H9 (cell line): ENCODE results near the gene BCAS2. TPM values are rescaled to one million over a fixed set of nuclear protein-coding genes. Genes with fewer than 3 reads are reported as not detected.

Experiments used
- DNase-seq: peaks from one replicate; pipeline ENCODE4 v3.0.0-alpha.2; 2017
- H2AFZ ChIP-seq: one replicate; pipeline ENCODE4 v1.6.1; 2013; ENCODE audit warnings: mild to moderate bottlenecking, low read length, control low read depth, moderate library complexity
- H2AK5ac ChIP-seq: 2 replicates; pipeline ENCODE4 v1.6.1; 2013; ENCODE audit warnings: low read length, control low read depth, mixed read lengths; ENCODE audit not compliant: insufficient read length
- H2BK120ac ChIP-seq: one replicate; pipeline ENCODE4 v1.6.1; 2013; ENCODE audit warnings: low read depth, mild to moderate bottlenecking, low read length, control low read depth, inconsistent platforms; ENCODE audit not compliant: poor library complexity, severe bottlenecking
- H2BK12ac ChIP-seq: 2 replicates; pipeline ENCODE4 v1.6.1; 2013; ENCODE audit warnings: low read length, control low read depth, mixed read lengths, low read depth; ENCODE audit not compliant: insufficient read length
- H2BK15ac ChIP-seq: 2 replicates; pipeline ENCODE4 v1.6.1; 2013; ENCODE audit warnings: low read depth, low read length, control low read depth
- H2BK20ac ChIP-seq: one replicate; pipeline ENCODE4 v1.6.1; 2013; ENCODE audit warnings: low read depth, mild to moderate bottlenecking, low read length, control low read depth, inconsistent platforms; ENCODE audit not compliant: poor library complexity, severe bottlenecking
- H2BK5ac ChIP-seq: 2 replicates; pipeline ENCODE4 v1.6.1; 2013; ENCODE audit warnings: low read length, control low read depth, mixed read lengths; ENCODE audit not compliant: insufficient read length
- H3K14ac ChIP-seq: 2 replicates; pipeline ENCODE4 v1.6.1; 2013; ENCODE audit warnings: low read length, control low read depth; ENCODE audit not compliant: insufficient read depth
- H3K18ac ChIP-seq: 2 replicates; pipeline ENCODE4 v1.6.1; 2013; ENCODE audit warnings: low read depth, mild to moderate bottlenecking, mixed read lengths, low read length, control low read depth; ENCODE audit not compliant: insufficient read length
- H3K23ac ChIP-seq: 2 replicates; pipeline ENCODE4 v1.6.1; 2013; ENCODE audit warnings: low read length, control low read depth, mixed read lengths, low read depth; ENCODE audit not compliant: insufficient read length
- H3K23me2 ChIP-seq: 2 replicates; pipeline ENCODE4 v1.6.1; 2013; ENCODE audit warnings: low read depth, mild to moderate bottlenecking, mixed read lengths, low read length, control low read depth; ENCODE audit not compliant: insufficient read length, poor library complexity, severe bottlenecking
- H3K27ac ChIP-seq: 2 replicates; pipeline ENCODE4 v1.5.1; 2013; ENCODE audit warnings: low read length, control low read depth, mixed read lengths, low read depth; ENCODE audit not compliant: insufficient read length
- H3K27me3 ChIP-seq: 2 replicates; pipeline ENCODE4 v1.6.1; 2013; ENCODE audit warnings: low read length, control low read depth, inconsistent platforms; ENCODE audit not compliant: insufficient read depth
- H3K4ac ChIP-seq: 2 replicates; pipeline ENCODE4 v1.6.1; 2013; ENCODE audit warnings: low read depth, mild to moderate bottlenecking, control low read depth, inconsistent platforms, low read length, moderate library complexity
- H3K4me1 ChIP-seq: 2 replicates; pipeline ENCODE4 v1.6.1; 2013; ENCODE audit warnings: low read length, control low read depth, inconsistent platforms; ENCODE audit not compliant: insufficient read depth
- H3K4me2 ChIP-seq: 2 replicates; pipeline ENCODE4 v1.6.1; 2013; ENCODE audit warnings: low read length, control low read depth, mixed read lengths; ENCODE audit not compliant: insufficient read length, insufficient read depth
- H3K56ac ChIP-seq: 2 replicates; pipeline ENCODE4 v1.6.1; 2013; ENCODE audit warnings: low read depth, mild to moderate bottlenecking, mixed read lengths, low read length, control low read depth; ENCODE audit not compliant: insufficient read length
- H3K79me1 ChIP-seq: 2 replicates; pipeline ENCODE4 v1.6.1; 2013; ENCODE audit warnings: low read depth, mild to moderate bottlenecking, moderate library complexity, low read length, control low read depth, inconsistent platforms; ENCODE audit not compliant: insufficient read depth, poor library complexity, severe bottlenecking
- H3K79me2 ChIP-seq: 2 replicates; pipeline ENCODE4 v1.6.1; 2013; ENCODE audit warnings: low read length, control low read depth, inconsistent platforms; ENCODE audit not compliant: insufficient read depth
- H3K9ac ChIP-seq: 2 replicates; pipeline ENCODE4 v1.6.1; 2013; ENCODE audit warnings: low read length, control low read depth, mixed read lengths; ENCODE audit not compliant: insufficient read length; ENCODE audit errors: extremely low read depth
- H3K9me3 ChIP-seq: one replicate; pipeline ENCODE4 v1.6.1; 2013; ENCODE audit warnings: low read depth, low read length, inconsistent platforms; ENCODE audit not compliant: control insufficient read depth
- H3T11ph ChIP-seq: one replicate; pipeline ENCODE4 v1.6.1; 2013; ENCODE audit warnings: mild to moderate bottlenecking, low read length, control low read depth, inconsistent platforms
- H4K20me1 ChIP-seq: one replicate; pipeline ENCODE4 v1.6.1; 2013; ENCODE audit not compliant: control insufficient read depth, insufficient read length, insufficient read depth
- H4K5ac ChIP-seq: 2 replicates; pipeline ENCODE4 v1.6.1; 2013; ENCODE audit warnings: low read depth, mild to moderate bottlenecking, mixed read lengths, low read length, control low read depth; ENCODE audit not compliant: insufficient read length
- H4K8ac ChIP-seq: replicated peaks from 2 replicates; pipeline ENCODE4 v1.6.1; 2013; ENCODE audit warnings: low read length, control low read depth, mixed read lengths, low read depth; ENCODE audit not compliant: insufficient read length
- H4K91ac ChIP-seq: 2 replicates; pipeline ENCODE4 v1.6.1; 2013; ENCODE audit warnings: low read depth, mild to moderate bottlenecking, moderate library complexity, mixed read lengths, low read length, control low read depth; ENCODE audit not compliant: insufficient read length
- H3K27ac Mint-ChIP-seq, 3 experiments: 2 replicates in 2 of 3; 3 replicates in 1 of 3; pipeline ENCODE4 v1.8.0; 2020 to 2021; ENCODE audit warnings: mixed read lengths in 3 of 3, mild to moderate bottlenecking in 1 of 3, moderate library complexity in 1 of 3
- H3K27me3 Mint-ChIP-seq: 2 replicates; pipeline ENCODE4 v1.8.0; 2021; ENCODE audit warnings: low read depth, mild to moderate bottlenecking, moderate library complexity, mixed read lengths
- H3K36me3 Mint-ChIP-seq, 3 experiments: 2 replicates in 2 of 3; 3 replicates in 1 of 3; pipeline ENCODE4 v1.8.0; 2020 to 2021; ENCODE audit warnings: low read depth in 3 of 3, mixed read lengths in 3 of 3; ENCODE audit not compliant: insufficient read depth in 1 of 3
- H3K4me1 Mint-ChIP-seq, 2 experiments: 2 replicates each; pipeline ENCODE4 v1.8.0; 2020; ENCODE audit warnings: mixed read lengths in 2 of 2
- H3K4me3 Mint-ChIP-seq, 2 experiments: 2 replicates in 1 of 2; 3 replicates in 1 of 2; pipeline ENCODE4 v1.8.0; 2020 to 2021; ENCODE audit warnings: mild to moderate bottlenecking in 2 of 2, mixed read lengths in 2 of 2, moderate library complexity in 1 of 2
- H3K9me3 Mint-ChIP-seq, 2 experiments: 2 replicates in 1 of 2; 3 replicates in 1 of 2; pipeline ENCODE4 v1.8.0; 2020; ENCODE audit warnings: mild to moderate bottlenecking in 2 of 2, mixed read lengths in 2 of 2, moderate library complexity in 1 of 2
- whole genome bisulfite sequencing: extraction: QIAGEN DNeasy Blood & Tissue Kit; methylation state at CpG from one replicate; pipeline ENCODE4 v1.1.7; 2013; ENCODE audit warnings: missing lambda C conversion rate, low lambda C conversion rate, mixed read lengths; ENCODE audit not compliant: insufficient read length; ENCODE audit errors: extremely low coverage; 5-methylcytosine and 5-hydroxymethylcytosine counted together
- total RNA-seq: library from RNA; stranded (reverse); gene quantifications from 2 replicates; pipeline ENCODE4 v1.2.1, GENCODE V29; 2021
- TF ChIP-seq, protein P1 (sequence below): fragments of 200-600 bp; sonication (generic); conservative IDR thresholded peaks from 3 replicates; pipeline ENCODE4 v1.8.0; 2021; ENCODE audit warnings: antibody characterized with exemption, mild to moderate bottlenecking

The BCAS2 gene
- total RNA-seq, 1 experiment from 2014 or later: 72.1 TPM

DNA sequence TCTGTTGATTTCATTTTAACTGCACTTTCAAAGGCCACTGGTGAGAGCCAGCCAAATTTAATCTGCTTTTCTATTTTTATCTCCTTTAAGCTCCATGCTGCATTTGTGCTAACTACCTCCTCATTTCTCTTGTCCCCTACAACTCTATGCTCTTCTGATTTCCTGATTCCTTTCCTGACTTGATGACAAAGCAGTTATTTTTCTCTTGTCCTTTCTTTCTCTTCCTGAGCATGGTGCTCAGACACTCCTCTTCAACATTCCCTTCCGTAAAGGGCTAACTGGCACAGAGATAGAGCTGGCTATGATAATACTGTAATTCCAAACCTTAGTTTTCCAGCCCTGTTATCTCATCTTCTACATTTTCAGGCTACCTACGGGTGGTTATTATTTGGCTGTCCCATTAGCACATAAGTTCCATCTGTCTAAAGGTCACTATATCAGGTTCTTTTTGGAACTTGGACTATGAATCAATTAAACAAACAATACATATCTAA, 6.8 kb upstream of the BCAS2 start:
- no peak for DNase-seq
- H2BK20ac ChIP-seq: no peak overlapping the region
- H3K27me3 ChIP-seq: no peaks in the 10 kb centered on the region
- no peak overlapping the region for H2AFZ ChIP-seq
- peaks cover 4% of the 10 kb centered on the region; the same call in 1 of the 2 replicates for H3K27me3 Mint-ChIP-seq
- H3K79me2 ChIP-seq: no peaks in the 10 kb centered on the region
- no peak overlapping the region for H4K8ac ChIP-seq
- no peak overlapping the region for H3K56ac ChIP-seq
- no peaks in the 10 kb centered on the region for H4K20me1 ChIP-seq
- H3K79me1 ChIP-seq: no peaks in the 10 kb centered on the region
- H3K23ac ChIP-seq: no peak overlapping the region
- no peaks in the 10 kb centered on the region for H3K9me3 ChIP-seq
- H4K91ac ChIP-seq: no peak overlapping the region
- H2BK12ac ChIP-seq: no peak overlapping the region
- H3K23me2 ChIP-seq: no peaks in the 10 kb centered on the region
- no CpG with 5 or more reads among the region's 2 CpGs for WGBS
- no peak overlapping the region for H3K4me3 Mint-ChIP-seq
- TF ChIP-seq, protein P1, sequence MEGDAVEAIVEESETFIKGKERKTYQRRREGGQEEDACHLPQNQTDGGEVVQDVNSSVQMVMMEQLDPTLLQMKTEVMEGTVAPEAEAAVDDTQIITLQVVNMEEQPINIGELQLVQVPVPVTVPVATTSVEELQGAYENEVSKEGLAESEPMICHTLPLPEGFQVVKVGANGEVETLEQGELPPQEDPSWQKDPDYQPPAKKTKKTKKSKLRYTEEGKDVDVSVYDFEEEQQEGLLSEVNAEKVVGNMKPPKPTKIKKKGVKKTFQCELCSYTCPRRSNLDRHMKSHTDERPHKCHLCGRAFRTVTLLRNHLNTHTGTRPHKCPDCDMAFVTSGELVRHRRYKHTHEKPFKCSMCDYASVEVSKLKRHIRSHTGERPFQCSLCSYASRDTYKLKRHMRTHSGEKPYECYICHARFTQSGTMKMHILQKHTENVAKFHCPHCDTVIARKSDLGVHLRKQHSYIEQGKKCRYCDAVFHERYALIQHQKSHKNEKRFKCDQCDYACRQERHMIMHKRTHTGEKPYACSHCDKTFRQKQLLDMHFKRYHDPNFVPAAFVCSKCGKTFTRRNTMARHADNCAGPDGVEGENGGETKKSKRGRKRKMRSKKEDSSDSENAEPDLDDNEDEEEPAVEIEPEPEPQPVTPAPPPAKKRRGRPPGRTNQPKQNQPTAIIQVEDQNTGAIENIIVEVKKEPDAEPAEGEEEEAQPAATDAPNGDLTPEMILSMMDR: no peak
- no peak overlapping the region for H2BK5ac ChIP-seq
- H3K36me3 Mint-ChIP-seq: no peaks in the 10 kb centered on the region
- no peak overlapping the region for H3K4ac ChIP-seq
- H2BK15ac ChIP-seq: no peak overlapping the region
- H3K4me1 ChIP-seq: no peaks in the 10 kb centered on the region
- no peak overlapping the region for H3K27ac ChIP-seq
- H3T11ph ChIP-seq: no peak overlapping the region
- H3K9me3 Mint-ChIP-seq: no peaks in the 10 kb centered on the region
- H3K9ac ChIP-seq: no peak overlapping the region
- no peaks in the 10 kb centered on the region for H3K4me1 Mint-ChIP-seq
- H3K27ac Mint-ChIP-seq: no peak overlapping the region
- H2AK5ac ChIP-seq: no peak overlapping the region
- H3K4me2 ChIP-seq: no peak overlapping the region
- no peak overlapping the region for H4K5ac ChIP-seq
- H2BK120ac ChIP-seq: no peak overlapping the region
- no peak overlapping the region for H3K18ac ChIP-seq
- H3K14ac ChIP-seq: no peak overlapping the region
